Neural cell (in vitro differentiated cells): ENCODE results near the gene KRT28. TPM values are rescaled to one million over a fixed set of nuclear protein-coding genes. Genes with fewer than 3 reads are reported as not detected.

Source experiments
- H2AFZ ChIP-seq: fragments of 200-600, 300-800 bp; sonication (generic), shearing (Covaris generic); 2 replicates; pipeline ENCODE4 v1.6.0; 2014; ENCODE audit warnings: low read depth, mild to moderate bottlenecking, antibody characterized with exemption, low read length, moderate library complexity
- H3F3A ChIP-seq: fragments of 200-600 bp; shearing (Covaris generic); 2 replicates; pipeline ENCODE4 v1.6.1; 2016; ENCODE audit warnings: mild to moderate bottlenecking, moderate library complexity, mixed read lengths, antibody characterized with exemption, low read length; ENCODE audit not compliant: insufficient read depth, poor library complexity, severe bottlenecking
- H3K27ac ChIP-seq: fragments of 200-600, 300-800 bp; sonication (generic), shearing (Covaris generic); 2 replicates; pipeline ENCODE4 v1.5.1; 2014; ENCODE audit warnings: mild to moderate bottlenecking, low read length, moderate library complexity
- H3K27me3 ChIP-seq: fragments of 300-800, 200-600 bp; sonication (generic), shearing (Covaris generic); 2 replicates; pipeline ENCODE4 v1.6.0; 2014; ENCODE audit warnings: mild to moderate bottlenecking, low read depth, low read length, moderate library complexity; ENCODE audit not compliant: insufficient read depth
- H3K36me3 ChIP-seq: fragments of 300-800, 200-600 bp; sonication (generic), shearing (Covaris generic); 2 replicates; pipeline ENCODE4 v1.5.1; 2014; ENCODE audit warnings: mild to moderate bottlenecking, antibody characterized with exemption, low read length, moderate library complexity; ENCODE audit not compliant: insufficient read depth
- H3K4me2 ChIP-seq: fragments of 300-800, 200-600 bp; sonication (generic), shearing (Covaris generic); 2 replicates; pipeline ENCODE4 v1.6.0; 2014; ENCODE audit warnings: mild to moderate bottlenecking, low read length
- H3K4me3 ChIP-seq: fragments of 300-800, 200-600 bp; sonication (generic), shearing (Covaris generic); 2 replicates; pipeline ENCODE4 v1.5.1; 2014; ENCODE audit warnings: mild to moderate bottlenecking, low read length, moderate library complexity
- H3K79me2 ChIP-seq: fragments of 200-600 bp; shearing (Covaris generic); replicated peaks from 2 replicates; pipeline ENCODE4 v1.6.0; 2014; ENCODE audit warnings: mild to moderate bottlenecking, low read length, moderate library complexity; ENCODE audit not compliant: insufficient read depth
- H3K9ac ChIP-seq: fragments of 300-800, 200-600 bp; sonication (generic), shearing (Covaris generic); 2 replicates; pipeline ENCODE4 v1.6.1; 2016; ENCODE audit warnings: mild to moderate bottlenecking, low read length, mixed read lengths
- H3K9me2 ChIP-seq: fragments of 200-600 bp; shearing (Covaris generic); 2 replicates; pipeline ENCODE4 v1.6.1; 2016; ENCODE audit warnings: mild to moderate bottlenecking, low read length, mixed read lengths; ENCODE audit not compliant: insufficient read depth
- H3K9me3 ChIP-seq: fragments of 200-600, 300-800 bp; sonication (generic), shearing (Covaris generic); 2 replicates; pipeline ENCODE4 v1.6.1; 2016; ENCODE audit warnings: mild to moderate bottlenecking, mixed run types, low read length, moderate library complexity, mixed read lengths
- H4K20me1 ChIP-seq: fragments of 200-600 bp; shearing (Covaris generic); 2 replicates; pipeline ENCODE4 v1.6.1; 2016; ENCODE audit warnings: mild to moderate bottlenecking, mixed run types; ENCODE audit not compliant: insufficient read depth
- CTCF ChIP-seq: fragments of 450-650 bp; IDR thresholded peaks from 2 replicates; pipeline ENCODE4 v1.5.1; 2014; ENCODE audit warnings: antibody characterized with exemption, mild to moderate bottlenecking, moderate library complexity; ENCODE audit not compliant: poor library complexity, severe bottlenecking
- EP300 ChIP-seq: fragments of 450-650 bp; conservative IDR thresholded peaks from 2 replicates; pipeline ENCODE4 v1.6.1; 2014; ENCODE audit warnings: antibody characterized with exemption, mild to moderate bottlenecking, moderate library complexity; ENCODE audit not compliant: poor library complexity, severe bottlenecking
- EZH2 ChIP-seq: fragments of 200-600, 300-800 bp; shearing (Covaris generic), sonication (generic); IDR thresholded peaks from 2 replicates; pipeline ENCODE4 v1.6.1; 2014; ENCODE audit warnings: antibody characterized with exemption, low read length, borderline replicate concordance, mild to moderate bottlenecking; ENCODE audit not compliant: insufficient read depth, poor library complexity, severe bottlenecking
- MXI1 ChIP-seq: fragments of 450-650 bp; conservative IDR thresholded peaks from 2 replicates; pipeline ENCODE4 v1.6.1; 2014; ENCODE audit warnings: antibody characterized with exemption, mild to moderate bottlenecking; ENCODE audit not compliant: poor library complexity, severe bottlenecking
- POLR2AphosphoS5 ChIP-seq: IDR thresholded peaks from 2 replicates; pipeline ENCODE4 v1.6.1; 2012
- RAD21 ChIP-seq: fragments of 450-650 bp; conservative IDR thresholded peaks from 2 replicates; pipeline ENCODE4 v1.6.1; 2014; ENCODE audit warnings: antibody characterized with exemption, mild to moderate bottlenecking, moderate library complexity
- REST ChIP-seq: IDR thresholded peaks from 2 replicates; pipeline ENCODE4 v1.6.1; 2012; ENCODE audit warnings: borderline replicate concordance
- SMC3 ChIP-seq: fragments of 450-650 bp; conservative IDR thresholded peaks from 2 replicates; pipeline ENCODE4 v1.6.1; 2014; ENCODE audit warnings: antibody characterized with exemption, mild to moderate bottlenecking, moderate library complexity; ENCODE audit not compliant: poor library complexity
- TAF1 ChIP-seq: IDR thresholded peaks from 2 replicates; pipeline ENCODE4 v1.6.1; 2012; ENCODE audit warnings: low read depth
- polyA plus RNA-seq: library from polyadenylated mRNA; depleted of rRNA; stranded (reverse); fragments of >200 nt; gene quantifications from 2 replicates; pipeline ENCODE4 v1.2.3, GENCODE V29; 2014

KRT28 gene
- polyA plus RNA-seq, 1 donor from 2014 or later = not detected

DNA sequence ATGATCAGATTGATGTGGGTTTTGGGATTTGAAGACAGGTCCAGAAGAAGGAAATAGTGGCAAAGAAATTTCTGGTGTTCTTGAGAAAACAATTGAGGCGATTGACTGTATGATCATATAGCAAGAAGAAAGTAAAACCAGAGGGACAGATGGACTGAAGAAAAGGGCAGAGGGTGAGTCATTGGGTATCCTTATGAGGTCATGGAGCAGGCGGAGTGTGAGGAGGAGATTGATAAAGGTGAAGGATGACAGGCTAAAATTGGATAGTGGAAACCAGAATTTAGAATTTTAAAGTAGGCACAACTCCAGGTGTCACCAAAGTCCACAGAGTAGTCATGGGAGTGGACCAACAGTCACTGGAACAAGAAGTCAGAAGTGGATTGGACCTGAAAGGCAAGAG lies 1.4 kb upstream of the KRT28 start:
- no peaks in the 10 kb centered on the region for H3K36me3 ChIP-seq
- no peak overlapping the region for H3K9ac ChIP-seq
- no peaks in the 10 kb centered on the region for H3K79me2 ChIP-seq
- H4K20me1 ChIP-seq = no peaks in the 10 kb centered on the region
- no peaks in the 10 kb centered on the region for H3K9me3 ChIP-seq
- TF ChIP-seq RAD21 (no peak), POLR2AphosphoS5 (no peak), REST (no peak), SMC3 (no peak), MXI1 (no peak), TAF1 (no peak), EZH2 (no peak), EP300 (no peak), CTCF (no peak)
- no peaks in the 10 kb centered on the region for H3F3A ChIP-seq
- no peak overlapping the region for H2AFZ ChIP-seq
- peaks cover 11% of the 10 kb centered on the region for H3K27me3 ChIP-seq
- no peaks in the 10 kb centered on the region for H3K9me2 ChIP-seq
- H3K4me3 ChIP-seq = no peak overlapping the region
- no peak overlapping the region for H3K4me2 ChIP-seq
- no peak overlapping the region for H3K27ac ChIP-seq

DNA sequence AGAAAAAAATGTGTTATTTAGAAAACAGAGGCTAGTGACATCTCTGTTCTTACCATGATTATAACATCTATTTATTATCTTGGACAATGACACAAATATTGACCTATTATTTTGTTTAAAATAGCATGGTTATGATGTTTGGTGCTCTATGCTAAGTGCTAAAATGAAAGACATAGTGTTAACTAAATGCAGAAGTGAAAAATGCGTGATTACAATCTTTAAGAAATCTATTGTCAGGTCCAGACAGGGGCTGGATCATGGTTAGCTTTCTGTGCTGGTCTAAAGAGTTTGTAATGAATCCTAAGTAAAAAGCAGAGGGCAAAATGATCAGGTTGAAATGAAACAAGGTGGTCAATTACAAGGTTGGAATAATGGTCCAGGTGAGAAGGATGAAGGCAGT lies 622 bp upstream of the KRT28 start:
- TF ChIP-seq POLR2AphosphoS5 = no peak
- no peak for TF ChIP-seq REST
- no peak for TF ChIP-seq CTCF
- no peak for TF ChIP-seq SMC3
- no peak for TF ChIP-seq RAD21
- no peak for TF ChIP-seq TAF1
- no peak for TF ChIP-seq EZH2
- no peaks in the 10 kb centered on the region for H4K20me1 ChIP-seq
- no peaks in the 10 kb centered on the region for H3K79me2 ChIP-seq
- no peak overlapping the region for H3K27ac ChIP-seq
- no peak overlapping the region for H3K4me2 ChIP-seq
- no peak overlapping the region for H3K4me3 ChIP-seq
- no peaks in the 10 kb centered on the region for H3F3A ChIP-seq
- no peaks in the 10 kb centered on the region for H3K36me3 ChIP-seq
- peaks cover 11% of the 10 kb centered on the region for H3K27me3 ChIP-seq
- H3K9me2 ChIP-seq = no peaks in the 10 kb centered on the region
- no peak overlapping the region for H3K9ac ChIP-seq
- H2AFZ ChIP-seq = no peak overlapping the region
- no peaks in the 10 kb centered on the region for H3K9me3 ChIP-seq
